ENCODE measurements around the gene LYG2.
"Not testable (repeated sequence)": the region's sequence is repeated elsewhere in the genome, so short reads cannot be mapped to it uniquely, and the experiment has no call there.

The LYG2 gene

DNA sequence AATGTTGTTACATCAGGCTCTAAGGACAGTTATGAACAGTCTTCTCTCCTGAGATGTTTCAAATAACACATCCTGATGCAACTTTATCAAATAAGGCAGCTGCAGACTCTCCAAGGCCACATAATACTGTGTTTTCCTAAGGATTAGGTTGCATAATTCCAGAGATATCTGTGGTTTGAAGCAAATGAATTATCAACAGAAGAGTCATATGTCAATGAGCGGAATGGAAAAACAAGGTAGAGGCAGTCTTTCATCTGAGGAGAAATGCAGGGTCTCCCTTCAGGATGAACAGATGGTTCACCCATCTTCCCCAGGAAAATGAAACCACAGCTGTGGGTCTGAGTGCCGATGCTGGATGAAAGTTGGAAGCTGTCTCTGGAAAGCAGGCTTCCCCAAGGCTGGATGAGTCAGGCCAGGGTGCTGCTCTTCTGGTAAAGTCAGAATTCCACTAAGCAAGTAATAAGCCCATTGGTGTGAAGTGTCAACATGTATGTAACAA, 23.4 kb upstream of the LYG2 start:
- TF ChIP-seq, protein P1, sequence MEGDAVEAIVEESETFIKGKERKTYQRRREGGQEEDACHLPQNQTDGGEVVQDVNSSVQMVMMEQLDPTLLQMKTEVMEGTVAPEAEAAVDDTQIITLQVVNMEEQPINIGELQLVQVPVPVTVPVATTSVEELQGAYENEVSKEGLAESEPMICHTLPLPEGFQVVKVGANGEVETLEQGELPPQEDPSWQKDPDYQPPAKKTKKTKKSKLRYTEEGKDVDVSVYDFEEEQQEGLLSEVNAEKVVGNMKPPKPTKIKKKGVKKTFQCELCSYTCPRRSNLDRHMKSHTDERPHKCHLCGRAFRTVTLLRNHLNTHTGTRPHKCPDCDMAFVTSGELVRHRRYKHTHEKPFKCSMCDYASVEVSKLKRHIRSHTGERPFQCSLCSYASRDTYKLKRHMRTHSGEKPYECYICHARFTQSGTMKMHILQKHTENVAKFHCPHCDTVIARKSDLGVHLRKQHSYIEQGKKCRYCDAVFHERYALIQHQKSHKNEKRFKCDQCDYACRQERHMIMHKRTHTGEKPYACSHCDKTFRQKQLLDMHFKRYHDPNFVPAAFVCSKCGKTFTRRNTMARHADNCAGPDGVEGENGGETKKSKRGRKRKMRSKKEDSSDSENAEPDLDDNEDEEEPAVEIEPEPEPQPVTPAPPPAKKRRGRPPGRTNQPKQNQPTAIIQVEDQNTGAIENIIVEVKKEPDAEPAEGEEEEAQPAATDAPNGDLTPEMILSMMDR (IDR thresholded peaks at IDR 0.05; ENCODE audit: low read depth, low read length, missing control alignments), result no peak
- no peak overlapping the region for H3K4me3 ChIP-seq (ENCODE audit: low read depth, low read length)
- in situ Hi-C loops (cut with HindIII; ENCODE audit: low sequenced_read_pairs), result no loop called here
- peak; percentile 83 for DNase-seq (ENCODE audit: low read depth)

DNA sequence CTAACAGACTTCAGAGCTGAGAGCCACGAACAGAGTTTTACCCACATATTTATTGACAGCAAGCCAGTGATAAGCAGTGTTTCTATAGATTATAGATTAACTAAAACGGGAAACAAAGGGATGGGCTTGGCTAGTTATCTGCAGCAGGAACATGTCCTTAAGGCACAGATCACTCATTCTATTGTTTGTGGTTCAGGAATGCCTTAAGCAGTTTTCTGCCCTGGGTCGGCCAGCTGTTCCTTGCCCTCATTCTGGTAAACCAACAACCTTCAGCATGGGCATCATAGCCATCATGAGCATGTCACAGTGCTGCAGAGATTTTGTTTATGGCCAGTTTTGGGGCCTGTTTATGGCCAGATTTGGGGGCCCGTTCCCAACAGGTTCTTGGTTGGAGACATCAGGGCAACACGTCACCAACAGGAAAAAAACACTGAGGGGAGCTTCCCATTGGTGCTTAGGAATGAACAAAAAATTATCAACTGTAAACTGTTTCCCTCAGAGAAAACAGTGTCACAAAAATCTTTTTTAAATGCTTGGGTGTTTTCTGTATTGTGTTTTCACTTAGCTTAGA, 22.8 kb upstream of the LYG2 start:
- in situ Hi-C loops (cut with HindIII; ENCODE audit: low sequenced_read_pairs); DNase-seq (ENCODE audit: low read depth); H3K4me3 ChIP-seq (ENCODE audit: low read depth, low read length): not testable (repeated sequence)

DNA sequence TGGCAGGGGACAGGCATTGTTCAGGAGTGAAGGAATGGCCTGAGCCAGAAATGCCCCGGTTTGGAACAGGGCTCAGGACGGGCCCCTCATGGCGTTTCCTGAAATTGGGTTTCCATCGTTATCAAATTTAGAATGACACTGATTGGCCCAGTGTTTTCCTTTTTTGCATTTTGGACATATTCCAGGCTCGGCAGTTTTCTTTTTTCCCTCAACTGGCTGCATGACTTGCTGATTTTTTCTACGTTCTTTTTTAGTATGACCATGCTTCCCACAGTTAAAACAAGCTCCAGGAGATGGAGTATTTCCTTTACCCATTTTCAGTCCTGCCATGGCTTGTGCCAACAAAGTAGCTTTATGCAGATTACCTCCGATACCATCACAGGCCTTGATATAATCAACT, 20.4 kb upstream of the LYG2 start:
- DNase-seq (ENCODE audit: low read depth), result no peak
- TF ChIP-seq, protein P1 (IDR thresholded peaks at IDR 0.05; ENCODE audit: low read depth, low read length, missing control alignments), result no peak
- in situ Hi-C loops (cut with HindIII; ENCODE audit: low sequenced_read_pairs), result no loop called here
- no peak overlapping the region for H3K4me3 ChIP-seq (ENCODE audit: low read depth, low read length)

DNA sequence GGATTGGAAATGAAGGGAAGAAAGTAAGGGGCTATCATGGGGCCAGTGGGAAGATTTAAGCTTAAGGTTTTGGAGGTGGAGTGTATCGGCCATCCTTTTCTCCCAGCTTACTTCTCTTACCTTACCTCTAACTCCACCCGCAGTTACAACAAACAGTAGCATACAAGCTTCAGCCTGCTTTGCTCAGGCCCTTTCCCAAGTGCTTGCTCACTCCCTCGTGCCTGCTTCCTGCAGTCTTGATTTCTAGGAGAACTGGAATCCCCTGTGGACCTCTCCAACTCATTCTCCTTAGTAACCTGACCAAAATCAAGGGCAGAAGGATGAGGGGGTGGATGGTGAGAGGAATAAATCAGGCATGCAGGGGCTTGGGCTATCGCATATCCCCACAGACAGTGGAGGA, 5.8 kb upstream of the LYG2 start:
- TF ChIP-seq, protein P1 (IDR thresholded peaks at IDR 0.05; ENCODE audit: low read depth, low read length, missing control alignments), result no peak
- H3K4me3 ChIP-seq (ENCODE audit: low read depth, low read length), result no peak overlapping the region
- in situ Hi-C loops (cut with HindIII; ENCODE audit: low sequenced_read_pairs), result no loop called here
- no peak for DNase-seq (ENCODE audit: low read depth)

DNA sequence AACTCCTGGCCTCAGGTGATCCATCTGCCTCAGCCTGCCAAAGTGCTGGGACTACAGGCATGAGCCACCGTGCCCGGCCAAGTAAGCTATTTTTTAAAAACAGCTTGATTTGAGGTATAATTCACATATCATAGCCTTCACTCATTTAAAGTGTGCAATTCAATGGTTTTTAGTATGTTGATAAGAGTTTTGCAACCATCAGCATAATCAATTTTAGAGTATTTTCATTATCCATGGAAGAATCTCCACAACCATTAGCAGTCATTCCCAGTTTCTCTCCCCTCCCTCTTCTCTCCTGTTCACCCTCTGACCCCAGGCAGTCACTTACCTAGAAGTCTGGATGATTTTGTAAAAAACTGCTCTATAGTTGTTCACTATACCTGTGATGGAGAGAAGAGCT, 4.7 kb upstream of the LYG2 start:
- TF ChIP-seq, protein P1 (IDR thresholded peaks at IDR 0.05; ENCODE audit: low read depth, low read length, missing control alignments), result no peak
- in situ Hi-C loops (cut with HindIII; ENCODE audit: low sequenced_read_pairs), result no loop called here
- H3K4me3 ChIP-seq (ENCODE audit: low read depth, low read length), result no peak overlapping the region
- DNase-seq (ENCODE audit: low read depth), result no peak

DNA sequence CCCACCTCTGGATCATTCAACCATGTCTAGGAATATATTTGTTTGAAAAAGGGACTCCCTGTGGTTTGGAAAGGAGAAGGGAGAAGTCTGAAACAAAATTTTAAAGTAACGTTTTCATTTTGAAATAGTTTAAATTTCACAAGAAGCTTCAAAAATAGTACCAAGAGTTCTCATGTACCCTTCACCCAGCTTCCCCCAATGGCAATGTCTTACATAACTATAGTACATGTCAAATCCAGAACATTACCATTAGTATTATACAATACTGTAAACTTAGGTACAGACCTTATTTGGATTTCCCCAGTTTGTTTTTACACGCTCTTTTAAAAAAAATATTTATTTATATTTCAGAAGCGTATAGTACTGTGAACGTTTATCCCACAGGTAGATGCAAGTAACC, 4.0 kb upstream of the LYG2 start:
- in situ Hi-C loops (cut with HindIII; ENCODE audit: low sequenced_read_pairs), result no loop called here
- DNase-seq (ENCODE audit: low read depth), result no peak
- TF ChIP-seq, protein P1 (IDR thresholded peaks at IDR 0.05; ENCODE audit: low read depth, low read length, missing control alignments), result no peak
- no peak overlapping the region for H3K4me3 ChIP-seq (ENCODE audit: low read depth, low read length)

DNA sequence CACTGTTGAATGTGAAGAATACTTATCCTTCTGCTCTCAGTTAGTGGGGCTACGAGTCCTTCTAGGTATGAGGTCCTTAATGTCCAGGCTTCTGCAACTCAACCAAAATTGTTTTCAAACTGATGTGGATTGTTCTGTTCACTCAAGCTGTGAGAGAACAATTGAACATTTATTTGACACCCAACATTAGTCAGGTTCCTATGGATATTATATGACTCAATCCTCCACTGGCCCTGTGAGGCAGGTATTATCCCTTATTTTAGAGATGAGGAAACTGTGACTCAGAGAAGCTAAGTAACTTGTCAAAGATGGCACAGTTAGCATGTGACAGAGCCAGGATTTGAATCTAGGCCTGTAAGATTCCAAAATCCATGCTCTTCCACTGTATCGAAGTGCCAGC, 1.2 kb upstream of the LYG2 start:
- in situ Hi-C loops (cut with HindIII; ENCODE audit: low sequenced_read_pairs), result no loop called here
- H3K4me3 ChIP-seq (ENCODE audit: low read depth, low read length), result no peak overlapping the region
- TF ChIP-seq, protein P1 (IDR thresholded peaks at IDR 0.05; ENCODE audit: low read depth, low read length, missing control alignments), result no peak
- DNase-seq (ENCODE audit: low read depth), result no peak

All from astrocyte of the cerebellum (primary cell).